H1 (cell line): ENCODE data around the gene LRRC39. TPM values are rescaled to one million over a fixed set of nuclear protein-coding genes. Genes with fewer than 3 reads are reported as not detected.

ENCODE experiments used
- JUN ChIP-seq: IDR thresholded peaks from 2 replicates; pipeline ENCODE4 v1.6.1; 2011; ENCODE audit warnings: low read depth, mild to moderate bottlenecking, improper control_type of control experiment, low read length
- RFX5 ChIP-seq: IDR thresholded peaks from 2 replicates; pipeline ENCODE4 v1.6.1; 2011; ENCODE audit warnings: low read depth, low read length, improper control_type of control experiment, borderline replicate concordance
- SIN3A ChIP-seq, 2 experiments: IDR thresholded peaks in 1 of 2; conservative IDR thresholded peaks in 1 of 2; 2 replicates each; pipeline ENCODE4 v1.6.1; 2011 to 2012; ENCODE audit warnings: low read length in 2 of 2, improper control_type of control experiment in 1 of 2, low read depth in 1 of 2, mild to moderate bottlenecking in 1 of 2
- SIX5 ChIP-seq: IDR thresholded peaks from 2 replicates; pipeline ENCODE4 v1.6.1; 2011; ENCODE audit warnings: mild to moderate bottlenecking, low read depth, low read length
- polyA plus RNA-seq, 7 experiments: library from polyadenylated mRNA; depleted of rRNA in 3 of 7; stranded (reverse) in 5 of 7; unstranded in 2 of 7; fragments of >200 nt in 5 of 7; fragments of 200-250 nt in 2 of 7; gene quantifications; 1 replicate in 5 of 7; 2 replicates in 1 of 7; 4 replicates in 1 of 7; pipeline versions ENCODE4 v1.2.1 to v1.2.3, GENCODE V29; 2011 to 2013; ENCODE audit warnings: missing spikeins in 2 of 7, mixed read lengths in 2 of 7
- total RNA-seq: library from RNA; stranded (reverse); fragmentation: NEBNext Ultra II Directional; extraction: Animal tissue kit (Norgen Biotek cat#: 25700); gene quantifications from 2 replicates; pipeline ENCODE4 v1.2.1, GENCODE V29; 2021
- TF ChIP-seq, protein P1 (sequence below): IDR thresholded peaks from 2 replicates; pipeline ENCODE4 v1.6.1; 2012; ENCODE audit warnings: inconsistent platforms

LRRC39 gene
- total and polyA plus RNA-seq, 2 of the 8 experiments (the other 6 are each of a cell fraction or from before 2014, with no cell fraction given), result 0.33 to 0.39 TPM

DNA sequence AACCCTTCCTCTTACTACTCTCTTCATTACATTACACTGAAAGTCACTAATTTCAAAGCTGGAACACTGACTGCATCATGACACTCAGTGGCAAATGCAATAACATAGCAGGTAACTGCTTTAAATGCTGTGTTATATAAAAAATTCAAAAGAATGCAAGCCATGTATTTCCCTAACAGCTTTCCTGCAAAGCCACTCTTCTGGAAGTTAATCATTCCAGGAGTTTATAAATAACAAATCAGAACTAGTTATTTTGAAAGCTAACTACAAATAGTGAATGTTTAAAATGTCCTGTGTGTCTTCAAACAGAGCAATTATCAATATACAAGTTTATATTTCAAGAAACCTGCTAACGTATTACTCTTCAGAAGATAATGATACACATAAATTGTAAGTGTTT, 37.0 kb upstream of the LRRC39 start (continued):
- TF ChIP-seq, protein P1, sequence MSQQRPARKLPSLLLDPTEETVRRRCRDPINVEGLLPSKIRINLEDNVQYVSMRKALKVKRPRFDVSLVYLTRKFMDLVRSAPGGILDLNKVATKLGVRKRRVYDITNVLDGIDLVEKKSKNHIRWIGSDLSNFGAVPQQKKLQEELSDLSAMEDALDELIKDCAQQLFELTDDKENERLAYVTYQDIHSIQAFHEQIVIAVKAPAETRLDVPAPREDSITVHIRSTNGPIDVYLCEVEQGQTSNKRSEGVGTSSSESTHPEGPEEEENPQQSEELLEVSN, result no peak
- no peak for TF ChIP-seq JUN
- no peak for TF ChIP-seq SIX5
- no peak for TF ChIP-seq SIN3A (conservative IDR thresholded peaks at IDR 0.05 in 1 of 2, IDR thresholded peaks at IDR 0.05 in 1 of 2; ENCODE audit: low read depth in 1 of 2, low read length in 2 of 2)
- TF ChIP-seq RFX5, result no peak
